ENCODE measurements around the gene QSOX2.

QSOX2 gene

GRCh38 chr9:136264031-136264430 is 18.4 kb upstream of the QSOX2 start:
- DNase-seq, result no peak

- no peak for DNase-seq
These were observed 17.1 kb upstream of the QSOX2 start for GRCh38 chr9:136262671-136263178.

GRCh38 chr9:136261686-136262430 is 16.2 kb upstream of the QSOX2 start:
- no peak for DNase-seq

GRCh38 chr9:136260936-136261472 is 15.4 kb upstream of the QSOX2 start:
- no peak for DNase-seq

- no peak for DNase-seq
These were observed 14.9 kb upstream of the QSOX2 start for GRCh38 chr9:136260521-136260920.

DNA sequence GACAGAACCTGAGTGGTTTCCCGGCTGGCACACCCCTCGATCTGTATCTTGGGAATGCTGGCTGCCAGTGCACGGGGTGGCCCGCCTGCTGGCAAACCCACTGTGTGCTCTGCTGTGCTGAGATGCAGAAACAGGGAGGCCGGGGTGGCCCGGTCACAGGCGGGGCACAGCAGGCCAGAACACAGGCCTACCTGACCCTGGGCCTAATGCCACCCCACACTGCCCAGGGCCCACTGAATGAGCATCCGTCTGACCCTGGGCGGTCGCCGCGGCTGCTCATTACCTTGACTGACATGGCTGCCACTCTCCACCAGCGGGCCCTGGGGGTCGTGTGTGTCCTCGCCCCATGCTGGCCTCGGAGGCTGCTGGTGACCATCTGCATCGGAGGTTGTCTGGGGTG is 14.2 kb upstream of the QSOX2 start:
- no peak for DNase-seq

DNA sequence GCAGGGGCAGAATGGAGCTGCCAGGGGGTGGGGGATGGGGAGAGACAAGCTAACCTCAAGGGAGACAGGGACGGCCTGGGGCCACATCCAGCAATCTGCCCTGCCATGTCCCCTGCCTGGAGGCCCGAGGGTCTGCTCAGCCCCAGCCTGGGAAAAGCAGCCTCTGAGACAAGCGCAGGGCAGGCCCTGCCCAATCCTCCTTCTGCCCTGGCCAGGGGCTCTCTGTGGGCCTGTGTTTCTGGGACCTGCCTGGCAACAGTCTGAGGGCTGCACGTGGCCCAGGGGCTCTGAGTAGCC is 13.9 kb upstream of the QSOX2 start:
- no peak for DNase-seq

- no peak for DNase-seq
These were observed 13.3 kb upstream of the QSOX2 start for GRCh38 chr9:136258786-136259516.

- no peak for DNase-seq
These were observed 12.7 kb upstream of the QSOX2 start for GRCh38 chr9:136258299-136258625.

GRCh38 chr9:136257381-136258298 is 12.0 kb upstream of the QSOX2 start:
- DNase-seq, result no peak

- no peak for DNase-seq
These were observed 10.6 kb upstream of the QSOX2 start for GRCh38 chr9:136255896-136256890.

- peak; percentile 38 to 41 for DNase-seq
These were observed 9.5 kb upstream of the QSOX2 start for GRCh38 chr9:136255166-136255538.

DNA sequence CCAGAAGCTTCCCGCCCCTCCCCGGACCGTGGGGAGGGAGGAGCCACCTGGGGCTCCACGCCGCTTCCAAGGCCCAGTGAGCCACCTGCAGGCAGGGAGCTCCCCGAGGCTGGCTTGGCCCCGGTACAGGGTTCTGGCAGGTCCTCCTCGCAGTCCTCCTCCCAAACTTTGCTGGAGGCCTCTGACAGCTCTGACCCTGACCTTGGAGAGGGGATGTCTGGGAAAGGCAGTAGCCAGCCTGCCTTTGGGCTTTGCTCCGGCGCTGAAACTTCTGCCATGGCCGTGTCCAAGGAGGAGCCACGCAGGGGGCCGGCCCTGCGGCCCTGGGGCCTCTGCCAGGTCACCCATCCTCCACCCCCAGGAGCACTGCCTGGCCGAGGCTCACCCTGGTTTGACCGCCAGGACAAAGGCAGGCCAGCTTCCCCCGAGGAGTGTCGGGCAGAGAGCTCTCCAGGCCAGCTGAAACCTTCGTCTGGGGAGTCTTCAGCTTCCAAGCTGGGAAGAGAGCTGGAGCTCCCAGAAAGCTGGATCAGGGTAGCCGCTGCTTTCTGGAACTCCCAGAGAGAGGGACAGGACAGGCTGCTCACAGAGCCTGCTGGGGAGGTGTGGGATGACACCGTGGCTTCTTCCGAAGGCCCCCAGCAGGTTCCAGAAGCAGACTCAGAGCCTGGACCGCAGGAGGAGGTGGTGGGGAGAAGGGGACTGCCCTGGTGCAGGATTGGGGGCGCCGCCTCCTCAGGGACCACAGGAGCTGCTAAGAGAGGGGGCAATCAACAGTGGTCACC is 9.0 kb upstream of the QSOX2 start:
- DNase-seq, result no peak

- DNase-seq, result no peak
These were observed 7.9 kb upstream of the QSOX2 start for GRCh38 chr9:136253246-136254130.

GRCh38 chr9:136252846-136253245 is 7.2 kb upstream of the QSOX2 start:
- no peak for DNase-seq

DNA sequence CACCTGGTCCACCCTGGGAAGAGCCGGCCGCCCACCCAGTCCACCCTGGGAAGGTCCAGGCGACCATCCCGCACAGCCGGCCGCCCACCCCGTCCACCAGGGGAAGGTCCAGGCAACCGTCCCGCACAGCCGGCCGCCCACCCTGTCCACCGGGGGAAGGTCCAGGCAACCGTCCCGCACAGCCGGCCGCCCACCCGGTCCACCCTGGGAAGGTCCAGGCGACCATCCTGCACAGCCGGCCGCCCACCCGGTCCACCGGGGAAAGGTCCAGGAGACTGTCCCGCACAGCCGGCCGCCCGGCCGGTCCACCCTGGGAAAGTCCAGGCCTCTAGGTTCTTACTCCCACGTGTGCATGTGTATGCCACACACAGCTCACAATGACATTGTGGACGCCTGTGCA is 6.7 kb upstream of the QSOX2 start:
- no peak for DNase-seq

DNA sequence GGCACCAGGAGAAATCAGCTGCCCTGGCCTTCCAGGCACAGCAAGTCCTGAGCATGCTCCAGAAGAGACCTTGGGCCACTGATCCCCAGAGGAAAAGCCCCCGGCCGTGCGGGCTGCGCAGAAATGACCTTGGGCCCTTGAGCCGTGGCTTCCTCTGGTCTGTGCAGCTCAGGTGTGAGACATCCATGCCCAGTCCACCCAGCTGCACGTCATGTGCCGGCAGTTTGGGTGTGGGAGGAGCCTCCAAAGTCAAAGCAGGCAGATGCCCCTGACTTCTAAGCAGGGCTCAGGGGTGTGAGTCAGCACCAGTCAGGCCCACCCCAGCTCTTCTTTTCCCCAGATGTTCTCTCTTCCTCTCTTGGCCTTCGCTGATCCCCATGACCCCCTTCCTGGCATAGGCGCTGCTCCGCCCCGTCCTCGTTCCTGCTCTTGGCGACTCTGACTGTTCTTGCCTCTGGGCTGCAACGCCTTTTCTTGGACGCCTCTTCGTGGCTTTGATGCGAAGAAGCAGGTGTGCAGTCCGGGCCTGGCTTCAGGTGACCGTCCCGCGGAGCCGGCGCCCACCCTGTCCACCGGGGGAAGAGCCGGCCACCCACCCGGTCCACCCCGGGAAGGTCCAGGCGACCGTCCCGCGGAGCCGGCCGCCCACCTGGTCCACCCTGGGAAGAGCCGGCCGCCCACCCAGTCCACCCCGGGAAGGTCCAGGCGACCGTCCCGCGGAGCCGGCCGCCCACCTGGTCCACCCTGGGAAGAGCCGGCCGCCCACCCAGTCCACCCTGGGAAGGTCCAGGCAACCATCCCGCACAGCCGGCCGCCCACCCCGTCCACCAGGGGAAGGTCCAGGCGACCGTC is 5.9 kb upstream of the QSOX2 start:
- DNase-seq, result no peak

GRCh38 chr9:136250676-136251075 is 5.1 kb upstream of the QSOX2 start:
- DNase-seq, result no peak

DNA sequence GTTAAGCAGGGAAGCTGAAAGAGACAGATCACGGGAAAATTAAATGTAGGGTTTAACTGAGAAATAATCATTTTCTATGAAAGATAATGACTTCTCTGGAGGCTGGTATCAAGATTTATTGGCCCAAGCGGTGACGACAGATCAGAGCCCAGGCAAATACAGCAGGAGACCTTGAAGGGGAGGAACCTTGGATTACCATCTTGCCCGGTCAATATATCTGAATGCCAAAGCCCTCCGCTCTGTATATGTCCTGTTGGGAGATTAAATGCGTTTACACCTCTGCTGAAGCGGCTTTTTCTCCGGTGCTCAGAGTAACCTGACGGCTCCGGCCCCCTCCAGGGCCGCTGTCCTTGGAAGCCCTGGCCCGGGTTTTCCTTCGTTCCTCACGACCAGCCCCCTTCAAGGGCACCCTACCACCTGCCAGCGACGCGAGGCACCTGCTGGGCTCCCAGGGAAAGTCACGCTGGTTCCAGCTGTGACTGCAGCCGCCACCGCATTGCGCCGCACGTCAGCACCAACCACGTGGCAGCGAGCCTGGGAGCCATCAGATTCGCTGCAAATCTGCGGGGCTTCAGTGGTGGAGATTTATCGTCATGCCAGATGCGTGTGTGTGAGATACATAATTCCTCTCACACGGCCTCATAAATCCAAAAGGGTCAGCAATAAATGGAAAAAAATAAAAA is 4.4 kb upstream of the QSOX2 start:
- DNase-seq, result no peak

Measured in activated T-cell treated with anti-CD3 and anti-CD28 coated beads, Interleukin-2, amount 50 U/mL, for 48 hours (primary cell).